GM12878 (cell line): ENCODE measurements around the gene DDIT3. TPM values are rescaled to one million over a fixed set of nuclear protein-coding genes. Genes with fewer than 3 reads are reported as not detected.
A peak's percentile ranks its signal among the peaks of the same experiment; 100 is the strongest.

Experiments used
- ATAC-seq: fragments of 200-7000 bp; cut with Tn5 transposase; 3 replicates; pipeline ENCODE4 v1.9.1; 2020; ENCODE audit warnings: mild to moderate bottlenecking, moderate library complexity
- BruUV-seq: library from RNA; stranded (reverse); fragments of 400-500 nt; replicated peaks from 2 replicates; lab custom pipeline; 2021; lab: Mats Ljungman, UMichigan
- CTCF ChIA-PET: fragments of 300-600 bp; sonication (Branson Sonifier 250); formaldehyde crosslinking; extraction: SDS; loops from one replicate; lab custom pipeline; 2021; ENCODE audit warnings: inconsistent platforms; lab: Yijun Ruan, JAX
- POLR2A ChIA-PET: fragments of 350-600 bp; formaldehyde crosslinking; extraction: SDS; loops from one replicate; lab custom pipeline; 2021; ENCODE audit warnings: inconsistent platforms; lab: Charles Lee
- RAD21 ChIA-PET: fragments of 300-600 bp; sonication (Branson Sonifier 250); formaldehyde crosslinking; loops from one replicate; lab custom pipeline; 2023; ENCODE audit warnings: antibody characterized with exemption; ENCODE audit not compliant: unreplicated experiment; lab: Charles Lee
- SMC1A ChIA-PET: fragments of 300-600 bp; sonication (Branson Sonifier 250); formaldehyde crosslinking; loops from one replicate; lab custom pipeline; 2023; ENCODE audit not compliant: unreplicated experiment, uncharacterized antibody; lab: Charles Lee
- DNase-seq: peaks from one replicate; pipeline ENCODE4 v3.0.0-alpha.2; 2011; ENCODE audit warnings: low read depth, low spot score
- FAIRE-seq: peaks from 3 replicates; lab custom pipeline; 2011; peaks lifted over from hg19 to GRCh38; lab: Jason Lieb, UNC
- H2AFZ ChIP-seq: 2 replicates; pipeline ENCODE4 v1.6.0; 2011; ENCODE audit warnings: low read depth, low read length, control low read depth; ENCODE audit not compliant: control insufficient read depth
- H3K27ac ChIP-seq: 2 replicates; pipeline ENCODE4 v1.5.1; 2011; ENCODE audit warnings: control low read depth; ENCODE audit not compliant: control insufficient read depth, insufficient read depth
- H3K27me3 ChIP-seq, 2 experiments: replicated peaks in 1 of 2; 2 replicates each; pipeline versions ENCODE4 v1.6.0 to v1.6.1; 2011; ENCODE audit warnings: low read length in 1 of 2; ENCODE audit not compliant: control insufficient read depth in 2 of 2, insufficient read depth in 2 of 2
- H3K36me3 ChIP-seq, 2 experiments: 2 replicates each; pipeline ENCODE4 v1.5.1; 2011; ENCODE audit warnings: low read length in 1 of 2; ENCODE audit not compliant: control insufficient read depth in 2 of 2, insufficient read depth in 2 of 2
- H3K4me1 ChIP-seq: 2 replicates; pipeline ENCODE4 v1.6.1; 2011; ENCODE audit warnings: mild to moderate bottlenecking, low read length, moderate library complexity, mixed read lengths; ENCODE audit not compliant: control insufficient read depth, insufficient read depth
- H3K4me2 ChIP-seq: 2 replicates; pipeline ENCODE4 v1.6.0; 2011; ENCODE audit warnings: control low read depth; ENCODE audit not compliant: control insufficient read depth, insufficient read depth
- H3K4me3 ChIP-seq: fragments of 200-600 bp; sonication (generic); 2 replicates; pipeline ENCODE4 v1.5.1; 2016
- H3K79me2 ChIP-seq: 2 replicates; pipeline ENCODE4 v1.6.0; 2011; ENCODE audit warnings: low read length; ENCODE audit not compliant: control insufficient read depth, insufficient read depth
- H3K9ac ChIP-seq: 2 replicates; pipeline ENCODE4 v1.8.0; 2011; ENCODE audit warnings: low read length, control low read depth, mixed read lengths; ENCODE audit not compliant: control insufficient read depth, insufficient read depth
- H3K9me3 ChIP-seq: replicated peaks from 3 replicates; pipeline ENCODE4 v1.5.1; 2011; ENCODE audit warnings: mild to moderate bottlenecking, low read length; ENCODE audit not compliant: control insufficient read depth, insufficient read depth
- H4K20me1 ChIP-seq: 2 replicates; pipeline ENCODE4 v1.6.0; 2011; ENCODE audit not compliant: control insufficient read depth, insufficient read depth
- BMI1 ChIP-seq: fragments of 450-650 bp; IDR thresholded peaks from 2 replicates; pipeline ENCODE4 v1.6.1; 2016; ENCODE audit warnings: mild to moderate bottlenecking, moderate library complexity, borderline replicate concordance
- NR2C1 ChIP-seq: fragments of 450-650 bp; IDR thresholded peaks from 2 replicates; pipeline ENCODE4 v1.6.1; 2017; ENCODE audit warnings: antibody characterized with exemption, mild to moderate bottlenecking, moderate library complexity
- PRDM15 ChIP-seq: fragments of 450-650 bp; formaldehyde crosslinking; IDR thresholded peaks from 2 replicates; pipeline ENCODE4 v1.4.0; 2020; ENCODE audit warnings: mild to moderate bottlenecking, moderate library complexity
- RELA ChIP-seq: fragments of 450-650 bp; IDR thresholded peaks from 2 replicates; pipeline ENCODE4 v1.8.0; 2014; ENCODE audit warnings: borderline replicate concordance; ENCODE audit not compliant: partially characterized antibody
- WGBS: methylation state at CpG from one replicate; pipeline ENCODE4 v1.1.6; 2016; ENCODE audit warnings: low lambda C conversion rate; ENCODE audit not compliant: insufficient replicate concordance, insufficient coverage; ENCODE audit errors: missing lambda C conversion rate; 5-methylcytosine and 5-hydroxymethylcytosine counted together
- in situ Hi-C: fragments of 300-500 bp; cut with MboI; formaldehyde crosslinking; loops from 9 replicates; pipeline ENCODE4 v1.14.3; 2018; ENCODE audit warnings: mixed read lengths
- intact Hi-C: fragments of 100-400 bp; cut with micrococcal nuclease; formaldehyde crosslinking; loops from one replicate; pipeline ENCODE4 v1.14.2; 2022; ENCODE audit not compliant: unreplicated experiment
- polyA plus RNA-seq, 11 experiments: library from polyadenylated mRNA; depleted of rRNA in 4 of 11; unstranded in 6 of 11; stranded (reverse) in 5 of 11; fragments of >200 nt; fragmentation: Nextera tagmentation in 4 of 11; fragmentation: Illumina TruSeq in 1 of 11; extraction: Ambion mirVana in 4 of 11; extraction: Trizol in 1 of 11; gene quantifications; 1 replicate in 1 of 11; 2 replicates in 10 of 11; pipeline versions ENCODE4 v1.2.1 to v1.2.3, GENCODE V29; 2011 to 2016; ENCODE audit warnings: inconsistent platforms in 2 of 11, missing spikeins in 2 of 11, low read depth in 1 of 11
- total RNA-seq, 4 experiments: library from RNA; depleted of rRNA in 3 of 4; stranded (reverse); fragments of >200 nt in 3 of 4; fragmentation: Illumina TruSeq in 1 of 4; extraction: Trizol in 1 of 4; gene quantifications; 2 replicates each; pipeline versions ENCODE4 v1.2.1 to v1.2.3, GENCODE V29; 2013 to 2021

DDIT3 gene
- total and polyA plus RNA-seq, 10 of the 15 experiments (the other 5 are each of a cell fraction or from before 2014, with no cell fraction given), result 9.2 to 28.9 (median 15.5) TPM

GRCh38 chr12:57525615-57526383 lies 5.5 kb upstream of the DDIT3 start (continued):
- TF ChIP-seq PRDM15 (CRISPR knock-in tag), result no peak

GRCh38 chr12:57524814-57525614 lies 4.7 kb upstream of the DDIT3 start:
- DNase-seq (no peak), FAIRE-seq (no peak)
- in situ Hi-C loops, result no loop called here
- ChIA-PET CTCF (interaction anchor here (0.6 to 2.6 kb wide), 9 partner anchors 9 to 407 kb away, joined by 3 to 16 read pairs (median 4); partner anchors contain the start of genes B4GALNT1 and GLI1), SMC1A (interaction anchor here (0.6 to 1.9 kb wide), 5 partner anchors 8 to 70 kb away, joined by 3 to 9 read pairs (median 3); partner anchors contain the start of gene INHBE), POLR2A (interaction anchor here (0.6 to 2.2 kb wide), 7 partner anchors 21 to 249 kb away, joined by 3 to 11 read pairs (median 5); partner anchors contain the start of genes DCTN2 and MARS1)
- no peak overlapping the region for H3K9ac ChIP-seq
- H3K9me3 ChIP-seq, result no peaks in the 10 kb centered on the region
- 77% methylated on average over 11 of the region's 11 CpGs for WGBS
- H3K36me3 ChIP-seq, result peaks cover 15 to 18% of the 10 kb centered on the region in 2 experiments
- H3K4me1 ChIP-seq, result peaks cover 29% of the 10 kb centered on the region
- no peak overlapping the region for H3K27ac ChIP-seq
- intact Hi-C loops, result loop anchor here (5.0 kb wide), 2 partner anchors 48 to 63 kb away; partner anchors contain the start of gene ARHGAP9
- H2AFZ ChIP-seq, result no peak overlapping the region
- no peaks in the 10 kb centered on the region for H3K27me3 ChIP-seq
- H3K4me3 ChIP-seq, result 0 out of 2 replicates have a peak overlapping the region, but pooled peaks have one; percentile 99
- no peaks in the 10 kb centered on the region for H4K20me1 ChIP-seq
- TF ChIP-seq BMI1 (0 out of 2 replicates have a peak, but pooled peaks have one; percentile 45), NR2C1 (0 out of 2 replicates have a peak, but pooled peaks have one; percentile 31), RELA (no peak)
- TF ChIP-seq, all 136 proteins: peak for 2
- ATAC-seq, result no peak
- Histone ChIP-seq H3K79me2 (peaks cover 26% of the 10 kb centered on the region), H3K4me2 (peak overlapping the region; percentile 96)
- RAD21 ChIA-PET, result interaction anchor here (1.2 to 2.1 kb wide), 6 partner anchors 22 to 66 kb away, joined by 3 to 11 read pairs (median 4); partner anchors contain the start of genes DCTN2 and GLI1
- no TSS peak for BruUV-seq
